Measurements from ENCODE around the gene IPO5.

GRCh38 chr13:97967948-97968347 is 14.5 kb downstream of the IPO5 start:
- TF ChIP-seq EGR1 (IDR thresholded peaks at IDR 0.05; ENCODE audit: borderline replicate concordance, low read depth, low read length): no peak
- no peak for TF ChIP-seq POLR2AphosphoS5 (IDR thresholded peaks at IDR 0.05; ENCODE audit: low read depth, low read length)
- TF ChIP-seq CTCF (IDR thresholded peaks at IDR 0.05; ENCODE audit: control extremely low read depth in 1 of 3, insufficient read depth in 1 of 3, low read depth in 1 of 3, low read length in 3 of 3): no peak
- TF ChIP-seq EZH2 (IDR thresholded peaks at IDR 0.05; ENCODE audit: low read depth, low read length, severe bottlenecking): no peak
- TF ChIP-seq TAF1 (IDR thresholded peaks at IDR 0.05; ENCODE audit: low read depth, low read length): no peak
- TF ChIP-seq SIN3A (conservative IDR thresholded peaks at IDR 0.05 in 1 of 2, IDR thresholded peaks at IDR 0.05 in 1 of 2; ENCODE audit: low read depth in 1 of 2, low read length in 2 of 2): no peak
- TF ChIP-seq YY1 (IDR thresholded peaks at IDR 0.05; ENCODE audit: low read depth, low read length): no peak
- no peak for TF ChIP-seq USF2 (IDR thresholded peaks at IDR 0.05; ENCODE audit: low read length)
- no peak for TF ChIP-seq ATF3 (IDR thresholded peaks at IDR 0.05; ENCODE audit: insufficient read depth, low read depth, low read length)
- no peak for TF ChIP-seq SP1 (IDR thresholded peaks at IDR 0.05; ENCODE audit: low read depth, low read length)
- TF ChIP-seq ZNF274 (IDR thresholded peaks at IDR 0.05; ENCODE audit: borderline replicate concordance, extremely low read depth, low read length): no peak
- no peak for TF ChIP-seq BRCA1 (IDR thresholded peaks at IDR 0.05; ENCODE audit: low read depth, low read length)
- TF ChIP-seq POLR2A (IDR thresholded peaks at IDR 0.05; ENCODE audit: control extremely low read depth in 1 of 2, low read depth in 2 of 2, low read length in 2 of 2): no peak
- no peak for TF ChIP-seq SIRT6 (IDR thresholded peaks at IDR 0.05; ENCODE audit: low read length)
